ENCODE results near the gene AFF3. TPM values are rescaled to one million over a fixed set of nuclear protein-coding genes. Genes with fewer than 3 reads are reported as not detected.
"Not testable (repeated sequence)": the region's sequence is repeated elsewhere in the genome, so short reads cannot be mapped to it uniquely, and the experiment has no call there.

AFF3 gene
- total RNA-seq, 1 donor from 2014 or later = 8.0 TPM

DNA sequence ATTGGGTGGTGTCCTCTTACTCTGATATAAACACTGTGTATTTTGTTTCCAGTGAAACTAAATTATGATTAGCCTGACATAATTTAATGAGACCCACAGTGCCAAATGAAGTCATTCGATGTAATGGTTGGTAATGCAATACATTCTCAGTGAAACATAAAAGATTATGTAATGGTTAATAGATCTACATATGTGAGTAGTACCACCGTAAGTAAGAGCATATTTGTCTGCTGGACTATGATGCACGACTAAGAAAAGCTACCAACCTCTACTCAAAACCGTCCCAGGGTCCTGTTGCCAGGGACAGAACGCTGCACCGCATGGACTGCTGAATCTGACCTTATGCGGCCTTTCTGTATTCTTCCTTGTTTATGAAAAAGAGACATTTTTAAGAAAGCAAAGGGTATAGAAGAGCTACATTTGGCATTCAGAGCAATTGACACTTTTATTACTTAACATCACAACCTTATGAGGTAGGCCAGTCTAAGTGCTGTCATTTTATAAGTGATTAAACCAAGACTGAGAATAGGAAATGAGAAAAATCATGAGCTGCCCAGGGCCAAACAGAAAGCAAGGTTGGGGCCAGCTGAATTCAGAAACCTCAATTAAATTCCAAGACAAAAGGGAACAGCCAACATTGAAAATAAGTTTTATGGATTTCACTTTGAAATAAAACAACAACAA lies 44.6 kb downstream of the AFF3 start:
- intact Hi-C loops (cut with micrococcal nuclease); H3K27me3 ChIP-seq (ENCODE audit: low read depth); H3K27ac ChIP-seq (replicated peaks); H3K9me3 ChIP-seq (replicated peaks); H3K36me3 ChIP-seq; H3K4me1 ChIP-seq; H3K4me3 ChIP-seq; DNase-seq: not testable (repeated sequence)

DNA sequence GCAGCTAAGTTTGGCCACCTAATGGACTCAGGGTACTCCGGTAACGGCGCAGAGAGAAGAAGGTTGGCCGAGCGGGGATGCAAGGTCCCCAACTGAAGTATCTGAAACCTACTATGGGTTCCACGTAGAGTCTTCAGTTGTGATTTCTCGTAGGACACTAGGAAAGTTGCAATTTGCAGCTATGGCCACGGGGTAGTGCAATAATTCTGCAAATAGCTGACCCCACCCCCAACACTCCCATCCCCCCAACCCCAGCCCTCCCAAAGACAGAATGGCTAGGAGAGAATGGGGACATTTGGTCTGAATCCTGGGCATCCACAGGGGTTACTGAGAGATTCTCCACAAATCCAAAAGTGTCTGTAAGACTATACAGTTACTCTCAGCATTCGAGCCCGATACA lies 46.5 kb downstream of the AFF3 start:
- intact Hi-C loops (cut with micrococcal nuclease); H3K27ac ChIP-seq (replicated peaks); H3K4me1 ChIP-seq; H3K4me3 ChIP-seq; H3K9me3 ChIP-seq (replicated peaks); DNase-seq; H3K36me3 ChIP-seq; H3K27me3 ChIP-seq (ENCODE audit: low read depth): not testable (repeated sequence)

DNA sequence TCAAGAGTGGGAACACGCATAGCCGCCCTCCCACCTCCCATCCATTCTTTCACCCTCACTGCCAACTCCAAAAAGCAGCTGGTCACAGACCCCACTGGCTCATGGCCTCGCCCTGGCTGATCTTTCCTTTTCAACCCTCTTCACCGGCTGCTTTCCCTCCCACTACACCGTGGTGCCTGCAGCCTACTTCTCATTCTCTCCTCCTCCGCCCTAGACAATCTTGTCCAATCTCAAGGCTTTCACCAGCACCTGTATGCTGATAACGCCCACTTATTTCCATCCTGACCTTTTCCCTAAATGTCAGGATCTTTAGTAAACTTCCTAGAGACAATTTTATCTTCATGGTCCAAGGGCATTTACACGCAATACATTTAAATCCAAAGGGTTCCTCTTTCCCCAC lies 50.6 kb downstream of the AFF3 start:
- H3K27me3 ChIP-seq (ENCODE audit: low read depth); H3K4me1 ChIP-seq; DNase-seq; H3K36me3 ChIP-seq; intact Hi-C loops (cut with micrococcal nuclease); H3K4me3 ChIP-seq; H3K9me3 ChIP-seq (replicated peaks); H3K27ac ChIP-seq (replicated peaks): not testable (repeated sequence)

DNA sequence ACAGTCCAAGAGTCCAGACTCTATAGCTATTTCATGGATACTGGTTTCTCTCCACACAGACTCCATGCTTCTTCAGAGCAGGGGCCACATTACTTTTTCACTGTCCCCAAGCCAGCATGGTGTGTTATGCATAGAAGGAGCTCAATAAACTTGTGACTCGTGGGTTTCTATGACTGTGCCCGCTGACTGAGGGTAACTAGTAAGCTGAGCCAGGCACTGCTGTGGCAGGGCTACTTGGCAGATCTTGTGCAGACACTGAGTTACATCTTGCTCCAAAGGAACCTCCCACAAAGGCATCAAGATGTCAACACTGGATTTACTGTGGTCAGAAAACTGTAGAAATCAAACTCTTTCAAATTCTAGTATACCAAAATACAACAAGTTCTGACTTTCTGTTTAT lies 56.6 kb downstream of the AFF3 start:
- H3K4me1 ChIP-seq; DNase-seq; H3K4me3 ChIP-seq; H3K9me3 ChIP-seq (replicated peaks); H3K27me3 ChIP-seq (ENCODE audit: low read depth); H3K36me3 ChIP-seq; H3K27ac ChIP-seq (replicated peaks); intact Hi-C loops (cut with micrococcal nuclease): not testable (repeated sequence)

DNA sequence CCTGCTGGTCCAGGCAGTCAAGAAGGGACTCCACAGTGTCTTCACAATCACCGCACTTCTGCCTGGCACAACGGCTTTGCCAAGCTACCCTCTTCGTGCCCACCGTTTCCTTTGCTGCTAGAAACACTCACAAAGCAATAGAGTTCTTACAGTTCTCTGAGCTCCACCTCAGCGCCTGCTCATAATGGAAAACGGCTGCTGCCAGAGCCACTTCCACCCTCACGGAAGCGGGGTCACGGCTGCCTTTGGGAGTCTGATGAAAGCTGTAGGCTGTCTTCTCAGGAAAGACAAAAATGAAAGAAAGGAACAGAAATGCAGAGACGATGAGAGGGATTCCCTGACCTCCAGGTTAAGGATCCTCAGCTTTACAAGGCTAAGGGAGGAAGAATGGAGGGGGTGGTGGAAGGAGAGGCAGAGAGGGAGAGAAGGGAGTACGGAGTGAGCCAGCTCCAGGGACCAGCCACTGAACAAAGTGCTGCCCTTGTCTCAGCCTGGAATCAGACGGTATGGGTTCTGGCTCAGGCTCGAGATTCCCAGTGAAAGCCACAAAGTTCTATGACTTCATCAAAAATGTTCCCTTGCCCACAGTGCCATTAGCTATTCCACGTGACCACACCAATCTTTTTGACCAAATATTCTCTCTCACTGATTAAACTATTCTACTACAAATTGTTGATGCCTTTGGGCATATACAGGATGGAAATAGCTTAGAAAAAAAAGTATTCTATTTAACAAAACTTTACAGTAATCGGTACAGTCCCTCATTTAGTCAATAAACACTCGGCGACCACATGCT lies 58.8 kb downstream of the AFF3 start:
- H3K9me3 ChIP-seq (replicated peaks); intact Hi-C loops (cut with micrococcal nuclease); H3K27ac ChIP-seq (replicated peaks); H3K27me3 ChIP-seq (ENCODE audit: low read depth); H3K4me1 ChIP-seq; H3K4me3 ChIP-seq; DNase-seq; H3K36me3 ChIP-seq: not testable (repeated sequence)

DNA sequence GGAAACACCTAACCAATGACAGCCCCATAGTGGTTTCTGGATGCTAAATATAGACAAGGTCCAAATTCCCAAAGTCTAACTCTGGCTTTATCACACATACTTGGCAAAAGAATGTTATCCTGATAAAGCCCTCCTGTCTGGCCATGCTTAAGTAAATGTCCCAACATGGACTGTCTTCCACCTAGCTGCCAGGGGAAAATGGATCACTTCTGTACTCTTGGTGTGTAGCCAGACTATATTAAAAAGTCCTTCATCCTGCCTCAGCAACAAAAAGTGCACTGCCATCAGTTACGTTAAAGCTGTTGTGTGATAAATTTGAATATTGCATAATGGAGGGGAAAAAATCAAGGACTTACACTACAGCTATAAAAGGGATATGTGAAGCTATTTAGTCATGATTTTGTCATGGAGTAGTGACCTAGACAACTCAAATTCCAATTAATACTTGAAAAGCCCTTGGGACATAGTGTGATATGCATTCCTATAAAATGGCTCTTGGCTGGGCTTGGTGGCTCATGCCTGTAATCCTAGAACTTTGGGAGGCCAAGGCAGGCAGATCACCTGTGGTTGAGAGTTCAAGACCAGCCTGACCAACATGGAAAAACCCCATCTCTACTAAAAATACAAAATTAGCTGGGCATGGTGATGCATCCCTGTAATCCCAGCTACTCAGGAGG lies 60.0 kb downstream of the AFF3 start:
- H3K27ac ChIP-seq (replicated peaks); H3K4me3 ChIP-seq; H3K27me3 ChIP-seq (ENCODE audit: low read depth); H3K9me3 ChIP-seq (replicated peaks); intact Hi-C loops (cut with micrococcal nuclease); H3K36me3 ChIP-seq; DNase-seq: not testable (repeated sequence)
- peaks cover 15% of the 10 kb centered on the region for H3K4me1 ChIP-seq

DNA sequence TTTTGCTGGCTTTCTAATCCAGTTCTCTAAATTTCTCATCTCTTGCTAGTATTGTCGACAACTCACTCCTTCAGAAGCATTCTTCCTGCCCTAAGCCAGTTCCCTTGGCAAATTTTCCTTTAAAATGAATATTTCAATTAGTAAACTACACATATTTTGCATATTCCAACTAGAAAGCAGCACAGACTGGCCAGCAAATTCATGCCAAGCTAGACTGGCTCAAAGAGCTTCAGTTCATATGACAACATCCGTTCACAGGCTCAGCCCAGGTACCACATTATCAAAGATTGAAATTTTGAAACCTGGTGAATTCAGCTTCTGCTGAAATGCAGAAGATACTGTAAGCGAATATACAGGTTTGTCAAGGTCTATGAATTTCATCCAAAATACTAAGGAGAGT lies 64.5 kb downstream of the AFF3 start:
- H3K4me3 ChIP-seq = no peak overlapping the region
- H3K27me3 ChIP-seq (ENCODE audit: low read depth) = no peaks in the 10 kb centered on the region
- DNase-seq = no peak
- intact Hi-C loops (cut with micrococcal nuclease) = no loop called here
- H3K9me3 ChIP-seq (replicated peaks) = no peaks in the 10 kb centered on the region
- H3K4me1 ChIP-seq = peaks cover 21% of the 10 kb centered on the region
- no peaks in the 10 kb centered on the region for H3K36me3 ChIP-seq
- H3K27ac ChIP-seq (replicated peaks) = no peak overlapping the region
- TF ChIP-seq, protein P1, sequence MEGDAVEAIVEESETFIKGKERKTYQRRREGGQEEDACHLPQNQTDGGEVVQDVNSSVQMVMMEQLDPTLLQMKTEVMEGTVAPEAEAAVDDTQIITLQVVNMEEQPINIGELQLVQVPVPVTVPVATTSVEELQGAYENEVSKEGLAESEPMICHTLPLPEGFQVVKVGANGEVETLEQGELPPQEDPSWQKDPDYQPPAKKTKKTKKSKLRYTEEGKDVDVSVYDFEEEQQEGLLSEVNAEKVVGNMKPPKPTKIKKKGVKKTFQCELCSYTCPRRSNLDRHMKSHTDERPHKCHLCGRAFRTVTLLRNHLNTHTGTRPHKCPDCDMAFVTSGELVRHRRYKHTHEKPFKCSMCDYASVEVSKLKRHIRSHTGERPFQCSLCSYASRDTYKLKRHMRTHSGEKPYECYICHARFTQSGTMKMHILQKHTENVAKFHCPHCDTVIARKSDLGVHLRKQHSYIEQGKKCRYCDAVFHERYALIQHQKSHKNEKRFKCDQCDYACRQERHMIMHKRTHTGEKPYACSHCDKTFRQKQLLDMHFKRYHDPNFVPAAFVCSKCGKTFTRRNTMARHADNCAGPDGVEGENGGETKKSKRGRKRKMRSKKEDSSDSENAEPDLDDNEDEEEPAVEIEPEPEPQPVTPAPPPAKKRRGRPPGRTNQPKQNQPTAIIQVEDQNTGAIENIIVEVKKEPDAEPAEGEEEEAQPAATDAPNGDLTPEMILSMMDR (IDR thresholded peaks at IDR 0.05; ENCODE audit: borderline replicate concordance) = no peak

DNA sequence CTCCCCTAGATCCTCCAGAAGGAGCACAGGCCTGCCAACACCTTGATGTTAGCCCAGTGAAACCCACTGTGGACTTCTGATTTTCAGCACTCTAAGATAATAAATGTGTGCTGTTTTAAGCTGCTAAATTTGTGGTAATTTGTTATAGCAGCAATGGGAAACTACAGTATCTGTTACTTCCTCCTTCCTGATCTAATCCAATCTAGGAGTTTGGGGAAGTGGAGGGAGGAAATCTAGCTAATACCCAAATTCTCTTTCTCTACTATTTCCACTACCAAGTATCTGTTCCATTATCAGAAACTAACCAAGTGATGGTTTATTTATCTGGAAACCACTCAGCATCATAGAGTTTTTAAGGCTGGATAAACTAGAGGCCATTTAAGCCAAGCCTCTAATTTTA lies 64.9 kb downstream of the AFF3 start:
- Histone ChIP-seq H3K27me3 (ENCODE audit: low read depth) (no peaks in the 10 kb centered on the region), H3K9me3 (replicated peaks) (no peaks in the 10 kb centered on the region), H3K4me1 (peaks cover 21% of the 10 kb centered on the region), H3K36me3 (no peaks in the 10 kb centered on the region), H3K4me3 (no peak overlapping the region), H3K27ac (replicated peaks) (no peak overlapping the region)
- DNase-seq = no peak
- intact Hi-C loops (cut with micrococcal nuclease) = no loop called here
- TF ChIP-seq, protein P1 (IDR thresholded peaks at IDR 0.05; ENCODE audit: borderline replicate concordance) = no peak

Data from left ventricle myocardium inferior (tissue), 1 donor.